ENCODE results near the gene ECM2.
"Not testable (repeated sequence)": the region's sequence is repeated elsewhere in the genome, so short reads cannot be mapped to it uniquely, and the experiment has no call there.

ECM2 gene

GRCh38 chr9:92535940-92536850, at the start of gene ECM2:
TSS of gene ECM2 (minus strand) at chr9:92535990. CDS start at chr9:92522866, 13,124 bp downstream.
- Histone ChIP-seq H4K20me1 (ENCODE audit: insufficient read depth, low read length) (no peaks in the 10 kb centered on the region), H3K79me2 (ENCODE audit: insufficient read depth, low read length) (no peaks in the 10 kb centered on the region), H3K4me2 (ENCODE audit: insufficient read depth, low read length) (no peak within 1 kb of the TSS), H3K36me3 (ENCODE audit: insufficient read depth, low read length) (no peaks in the 10 kb centered on the region), H3K9ac (ENCODE audit: low read depth, low read length) (no peak within 1 kb of the TSS), H2AFZ (ENCODE audit: low read depth, low read length) (no peak within 1 kb of the TSS), H3K27me3 (ENCODE audit: insufficient read depth, low read length, poor library complexity) (no peaks in the 10 kb centered on the region), H3K4me1 (ENCODE audit: insufficient read depth, low read length) (no peaks in the 10 kb centered on the region), H3K27ac (ENCODE audit: low read length) (no peak within 1 kb of the TSS), H3K4me3 (ENCODE audit: low read depth in 1 of 2, low read length in 2 of 2) (no peak within 1 kb of the TSS), H3K9me3 (ENCODE audit: insufficient read depth, low read length, severe bottlenecking) (no peaks in the 10 kb centered on the region)
- DNase-seq = no peak
- TF ChIP-seq EZH2 (IDR thresholded peaks at IDR 0.05; ENCODE audit: borderline replicate concordance, low read depth, low read length, severe bottlenecking) = no peak
- no peak for TF ChIP-seq CTCF (IDR thresholded peaks at IDR 0.05; ENCODE audit: borderline replicate concordance, extremely low read depth, low read length, poor library complexity, severe bottlenecking)
- no peak for ATAC-seq (ENCODE audit: insufficient read depth, low read depth)

GRCh38 chr9:92576175-92576574, 40.4 kb upstream of the ECM2 start:
- no peak for DNase-seq
- no peaks in the 10 kb centered on the region for H4K20me1 ChIP-seq (ENCODE audit: insufficient read depth, low read length)
- no peak overlapping the region for H3K4me2 ChIP-seq (ENCODE audit: insufficient read depth, low read length)
- no peak overlapping the region for H3K27ac ChIP-seq (ENCODE audit: low read length)
- H2AFZ ChIP-seq (ENCODE audit: low read depth, low read length) = no peak overlapping the region
- no peaks in the 10 kb centered on the region for H3K9me3 ChIP-seq (ENCODE audit: insufficient read depth, low read length, severe bottlenecking)
- H3K4me3 ChIP-seq (ENCODE audit: low read depth in 1 of 2, low read length in 2 of 2) = no peak overlapping the region
- TF ChIP-seq EZH2 (IDR thresholded peaks at IDR 0.05; ENCODE audit: borderline replicate concordance, low read depth, low read length, severe bottlenecking) = no peak
- TF ChIP-seq CTCF (IDR thresholded peaks at IDR 0.05; ENCODE audit: borderline replicate concordance, extremely low read depth, low read length, poor library complexity, severe bottlenecking) = no peak
- no peaks in the 10 kb centered on the region for H3K36me3 ChIP-seq (ENCODE audit: insufficient read depth, low read length)
- H3K9ac ChIP-seq (ENCODE audit: low read depth, low read length) = no peak overlapping the region
- H3K27me3 ChIP-seq (ENCODE audit: insufficient read depth, low read length, poor library complexity) = no peaks in the 10 kb centered on the region
- no peaks in the 10 kb centered on the region for H3K4me1 ChIP-seq (ENCODE audit: insufficient read depth, low read length)
- H3K79me2 ChIP-seq (ENCODE audit: insufficient read depth, low read length) = no peaks in the 10 kb centered on the region
- no peak for ATAC-seq (ENCODE audit: insufficient read depth, low read depth)

DNA sequence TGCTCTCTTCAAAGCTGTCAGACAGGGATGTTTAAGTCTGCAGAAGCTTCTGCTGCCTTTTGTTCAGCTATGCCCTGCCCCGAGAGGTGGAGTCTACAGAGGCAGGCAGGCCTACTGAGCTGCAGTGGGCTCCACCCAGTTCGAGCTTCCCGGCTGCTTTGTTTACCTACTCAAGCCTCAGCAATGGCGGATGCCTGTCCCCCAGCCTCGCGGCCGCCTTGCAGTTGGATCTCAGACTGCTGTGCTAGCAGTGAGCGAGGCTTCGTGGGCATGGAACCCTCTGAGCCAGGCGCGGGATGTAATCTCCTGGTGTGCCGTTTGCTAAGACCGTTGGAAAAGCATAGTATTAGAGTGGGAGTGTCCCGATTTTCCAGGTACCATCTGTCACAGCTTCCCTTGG, 37.8 kb upstream of the ECM2 start:
- not testable (repeated sequence) for H3K36me3 ChIP-seq (ENCODE audit: insufficient read depth, low read length); DNase-seq; ATAC-seq (ENCODE audit: insufficient read depth, low read depth); H3K4me1 ChIP-seq (ENCODE audit: insufficient read depth, low read length); H3K9me3 ChIP-seq (ENCODE audit: insufficient read depth, low read length, severe bottlenecking); H3K27ac ChIP-seq (ENCODE audit: low read length); H2AFZ ChIP-seq (ENCODE audit: low read depth, low read length); H3K9ac ChIP-seq (ENCODE audit: low read depth, low read length); H3K27me3 ChIP-seq (ENCODE audit: insufficient read depth, low read length, poor library complexity); H3K4me3 ChIP-seq (ENCODE audit: low read depth in 1 of 2, low read length in 2 of 2); H3K4me2 ChIP-seq (ENCODE audit: insufficient read depth, low read length); H3K79me2 ChIP-seq (ENCODE audit: insufficient read depth, low read length); H4K20me1 ChIP-seq (ENCODE audit: insufficient read depth, low read length)

- not testable (repeated sequence) for H3K9me3 ChIP-seq (ENCODE audit: insufficient read depth, low read length, severe bottlenecking); H3K4me2 ChIP-seq (ENCODE audit: insufficient read depth, low read length); H3K9ac ChIP-seq (ENCODE audit: low read depth, low read length); H4K20me1 ChIP-seq (ENCODE audit: insufficient read depth, low read length); H3K4me3 ChIP-seq (ENCODE audit: low read depth in 1 of 2, low read length in 2 of 2); H2AFZ ChIP-seq (ENCODE audit: low read depth, low read length); H3K36me3 ChIP-seq (ENCODE audit: insufficient read depth, low read length); H3K27me3 ChIP-seq (ENCODE audit: insufficient read depth, low read length, poor library complexity); ATAC-seq (ENCODE audit: insufficient read depth, low read depth); DNase-seq; H3K4me1 ChIP-seq (ENCODE audit: insufficient read depth, low read length); H3K79me2 ChIP-seq (ENCODE audit: insufficient read depth, low read length); H3K27ac ChIP-seq (ENCODE audit: low read length)
Measured at GRCh38 chr9:92571871-92572270, 36.1 kb upstream of the ECM2 start.
